ENCODE results near the gene IGF2BP3.

Gene IGF2BP3

DNA sequence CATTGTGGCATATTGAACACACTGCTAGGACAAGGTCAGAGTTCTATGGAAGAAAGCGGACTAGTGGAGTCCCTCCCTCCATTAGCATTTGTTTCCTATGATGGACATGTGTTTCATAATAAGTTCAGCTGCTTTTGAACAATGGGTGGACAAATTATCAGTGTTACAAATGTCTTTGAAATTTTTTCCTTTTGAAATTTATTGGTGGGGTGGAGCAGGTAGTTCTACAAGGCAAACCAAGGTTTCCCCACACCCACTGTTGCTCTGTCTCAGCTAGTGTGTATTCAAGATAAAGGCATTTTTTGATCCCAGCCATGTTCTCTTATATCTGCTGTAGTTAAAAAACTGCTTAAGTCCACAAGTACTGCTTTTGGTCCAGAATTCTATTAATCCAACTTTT is 91.3 kb downstream of the IGF2BP3 start:
- Histone ChIP-seq H3K4me3 (replicated peaks; ENCODE audit: low read depth, low read length) (no peak overlapping the region), H3K36me3 (ENCODE audit: control insufficient read depth, insufficient read depth, low read length) (no peaks in the 10 kb centered on the region), H3K27me3 (replicated peaks; ENCODE audit: control insufficient read depth, insufficient read depth, low read length) (no peaks in the 10 kb centered on the region)
- TF ChIP-seq, protein P1, sequence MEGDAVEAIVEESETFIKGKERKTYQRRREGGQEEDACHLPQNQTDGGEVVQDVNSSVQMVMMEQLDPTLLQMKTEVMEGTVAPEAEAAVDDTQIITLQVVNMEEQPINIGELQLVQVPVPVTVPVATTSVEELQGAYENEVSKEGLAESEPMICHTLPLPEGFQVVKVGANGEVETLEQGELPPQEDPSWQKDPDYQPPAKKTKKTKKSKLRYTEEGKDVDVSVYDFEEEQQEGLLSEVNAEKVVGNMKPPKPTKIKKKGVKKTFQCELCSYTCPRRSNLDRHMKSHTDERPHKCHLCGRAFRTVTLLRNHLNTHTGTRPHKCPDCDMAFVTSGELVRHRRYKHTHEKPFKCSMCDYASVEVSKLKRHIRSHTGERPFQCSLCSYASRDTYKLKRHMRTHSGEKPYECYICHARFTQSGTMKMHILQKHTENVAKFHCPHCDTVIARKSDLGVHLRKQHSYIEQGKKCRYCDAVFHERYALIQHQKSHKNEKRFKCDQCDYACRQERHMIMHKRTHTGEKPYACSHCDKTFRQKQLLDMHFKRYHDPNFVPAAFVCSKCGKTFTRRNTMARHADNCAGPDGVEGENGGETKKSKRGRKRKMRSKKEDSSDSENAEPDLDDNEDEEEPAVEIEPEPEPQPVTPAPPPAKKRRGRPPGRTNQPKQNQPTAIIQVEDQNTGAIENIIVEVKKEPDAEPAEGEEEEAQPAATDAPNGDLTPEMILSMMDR (IDR thresholded peaks at IDR 0.05; ENCODE audit: insufficient read depth, low read length, poor library complexity, severe bottlenecking): no peak
- DNase-seq (ENCODE audit: extremely low read depth, insufficient read length): no peak

- TF ChIP-seq, protein P1 (IDR thresholded peaks at IDR 0.05; ENCODE audit: insufficient read depth, low read length, poor library complexity, severe bottlenecking): no peak
Observed at GRCh38 chr7:23377134-23377533, 93.2 kb downstream of the IGF2BP3 start.

GRCh38 chr7:23373151-23374004 is 96.9 kb downstream of the IGF2BP3 start:
- TF ChIP-seq, protein P1 (IDR thresholded peaks at IDR 0.05; ENCODE audit: insufficient read depth, low read length, poor library complexity, severe bottlenecking): no peak
- Histone ChIP-seq H3K4me3 (replicated peaks; ENCODE audit: low read depth, low read length) (no peak overlapping the region), H3K27me3 (replicated peaks; ENCODE audit: control insufficient read depth, insufficient read depth, low read length) (no peaks in the 10 kb centered on the region), H3K36me3 (ENCODE audit: control insufficient read depth, insufficient read depth, low read length) (no peaks in the 10 kb centered on the region)
- DNase-seq (ENCODE audit: extremely low read depth, insufficient read length): peak; percentile 75

More at GRCh38 chr7:23377134-23377533, 93.2 kb downstream of the IGF2BP3 start:
- DNase-seq (ENCODE audit: extremely low read depth, insufficient read length): no peak
- no peak overlapping the region for H3K4me3 ChIP-seq (replicated peaks; ENCODE audit: low read depth, low read length)
- H3K27me3 ChIP-seq (replicated peaks; ENCODE audit: control insufficient read depth, insufficient read depth, low read length): no peaks in the 10 kb centered on the region
- H3K36me3 ChIP-seq (ENCODE audit: control insufficient read depth, insufficient read depth, low read length): no peaks in the 10 kb centered on the region

DNA sequence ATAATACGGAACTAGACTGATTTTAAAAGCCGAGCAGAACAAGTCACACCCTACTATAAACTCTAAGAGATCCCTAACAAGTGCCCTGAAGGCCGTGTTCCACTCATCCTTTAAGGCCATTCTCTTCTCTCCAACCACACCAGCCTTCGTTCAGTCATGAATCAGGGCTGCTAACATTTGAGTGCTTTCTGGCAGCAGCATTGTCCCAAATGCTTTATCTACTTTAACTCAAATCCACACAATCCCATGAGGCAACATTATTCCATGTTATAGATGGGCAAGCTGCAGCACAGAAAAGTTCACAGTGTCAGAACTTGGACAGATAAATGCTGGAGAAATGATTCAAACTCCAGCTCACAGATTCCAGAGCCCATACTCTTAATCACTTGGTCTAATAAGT is 97.7 kb downstream of the IGF2BP3 start:
- DNase-seq (ENCODE audit: extremely low read depth, insufficient read length): no peak
- H3K36me3 ChIP-seq (ENCODE audit: control insufficient read depth, insufficient read depth, low read length): no peaks in the 10 kb centered on the region
- no peaks in the 10 kb centered on the region for H3K27me3 ChIP-seq (replicated peaks; ENCODE audit: control insufficient read depth, insufficient read depth, low read length)
- no peak overlapping the region; the same call in 1 of the 2 replicates for H3K4me3 ChIP-seq (replicated peaks; ENCODE audit: low read depth, low read length)
- TF ChIP-seq, protein P1 (IDR thresholded peaks at IDR 0.05; ENCODE audit: insufficient read depth, low read length, poor library complexity, severe bottlenecking): no peak

- Histone ChIP-seq H3K4me3 (replicated peaks; ENCODE audit: low read depth, low read length) (no peak overlapping the region), H3K27me3 (replicated peaks; ENCODE audit: control insufficient read depth, insufficient read depth, low read length) (no peaks in the 10 kb centered on the region), H3K36me3 (ENCODE audit: control insufficient read depth, insufficient read depth, low read length) (no peaks in the 10 kb centered on the region; the same call in 1 of the 2 replicates)
- TF ChIP-seq, protein P1 (IDR thresholded peaks at IDR 0.05; ENCODE audit: insufficient read depth, low read length, poor library complexity, severe bottlenecking): no peak
- DNase-seq (ENCODE audit: extremely low read depth, insufficient read length): no peak
Observed at GRCh38 chr7:23371654-23372053, 98.6 kb downstream of the IGF2BP3 start.

Measured in GM06990 (cell line).